Caco-2 (cell line): ENCODE data around the gene PCDH1. TPM values are rescaled to one million over a fixed set of nuclear protein-coding genes. Genes with fewer than 3 reads are reported as not detected.

Source experiments
- BruUV-seq: library from RNA; stranded (reverse); fragments of 400-500 nt; replicated peaks from 2 replicates; lab custom pipeline; 2021; lab: Mats Ljungman, UMichigan
- CTCF ChIA-PET: fragments of 300-600 bp; sonication (Branson Sonifier 250); formaldehyde crosslinking; loops from one replicate; lab custom pipeline; 2022; ENCODE audit warnings: antibody characterized with exemption; lab: Charles Lee
- POLR2A ChIA-PET: fragments of 300-600 bp; sonication (Branson Sonifier 250); formaldehyde crosslinking; loops from one replicate; lab custom pipeline; 2022; ENCODE audit warnings: antibody characterized with exemption; lab: Charles Lee
- DNase-seq, 2 experiments: peaks; one replicate each; pipeline versions ENCODE4 v3.0.0 to v3.0.0-alpha.2; 2020 to 2022
- H3K27me3 ChIP-seq: replicated peaks from 2 replicates; pipeline ENCODE4 v1.6.0; 2011; ENCODE audit warnings: low read length; ENCODE audit not compliant: control insufficient read depth, insufficient read depth
- H3K36me3 ChIP-seq: 2 replicates; pipeline ENCODE4 v1.5.1; 2011; ENCODE audit warnings: low read length; ENCODE audit not compliant: control insufficient read depth, insufficient read depth
- H3K4me1 ChIP-seq: fragments of 250-450 bp; sonication (Bioruptor Pico); 2 replicates; pipeline ENCODE4 v1.5.1; 2020; ENCODE audit warnings: mild to moderate bottlenecking
- H3K4me3 ChIP-seq: 2 replicates; pipeline ENCODE4 v1.5.1; 2011; ENCODE audit warnings: low read depth, mild to moderate bottlenecking, control low read depth, low read length
- H3K9me3 ChIP-seq: fragments of 250-450 bp; sonication (Bioruptor Pico); 2 replicates; pipeline ENCODE4 v1.5.1; 2020; ENCODE audit warnings: mild to moderate bottlenecking, moderate library complexity
- H3K27ac Mint-ChIP-seq: one replicate; pipeline ENCODE4 v1.8.0; 2022; ENCODE audit warnings: mixed read lengths; ENCODE audit not compliant: unreplicated experiment
- H3K27me3 Mint-ChIP-seq: one replicate; pipeline ENCODE4 v1.8.0; 2022; ENCODE audit warnings: mixed read lengths; ENCODE audit not compliant: insufficient read depth, unreplicated experiment
- H3K36me3 Mint-ChIP-seq: one replicate; pipeline ENCODE4 v1.8.0; 2022; ENCODE audit warnings: mild to moderate bottlenecking, mixed read lengths; ENCODE audit not compliant: insufficient read depth, unreplicated experiment
- H3K4me1 Mint-ChIP-seq: one replicate; pipeline ENCODE4 v1.8.0; 2022; ENCODE audit warnings: low read depth, mixed read lengths; ENCODE audit not compliant: unreplicated experiment
- H3K4me3 Mint-ChIP-seq: one replicate; pipeline ENCODE4 v1.8.0; 2022; ENCODE audit warnings: mild to moderate bottlenecking, moderate library complexity, mixed read lengths; ENCODE audit not compliant: unreplicated experiment
- H3K9me3 Mint-ChIP-seq: one replicate; pipeline ENCODE4 v1.8.0; 2022; ENCODE audit warnings: mixed read lengths; ENCODE audit not compliant: unreplicated experiment
- CTCF ChIP-seq, 2 experiments: fragments of 200-600 bp in 1 of 2; IDR thresholded peaks; 1 replicate in 1 of 2; 2 replicates in 1 of 2; pipeline versions ENCODE4 v1.5.1 to v1.8.0; 2011 to 2022; ENCODE audit warnings: antibody characterized with exemption in 1 of 2, control low read depth in 1 of 2, inconsistent platforms in 1 of 2, low read depth in 1 of 2, low read length in 1 of 2, mild to moderate bottlenecking in 1 of 2, moderate library complexity in 1 of 2; ENCODE audit not compliant: insufficient read depth in 1 of 2, severe bottlenecking in 1 of 2, unreplicated experiment in 1 of 2
- intact Hi-C: fragments of 100-400 bp; cut with micrococcal nuclease; formaldehyde crosslinking; loops from one replicate; pipeline ENCODE4 v1.10.0; 2022; ENCODE audit not compliant: unreplicated experiment
- total RNA-seq: library from RNA; stranded (reverse); gene quantifications from 2 replicates; pipeline ENCODE4 v1.2.3, GENCODE V29; 2022

Gene PCDH1
- total RNA-seq, 1 experiment from 2014 or later = 1.5 TPM

GRCh38 chr5:141845371-141845851 is 32.8 kb downstream of the PCDH1 start:
- TF ChIP-seq CTCF (IDR thresholded peaks at IDR 0.05; ENCODE audit: insufficient read depth in 1 of 2, low read depth in 1 of 2, low read length in 1 of 2, severe bottlenecking in 1 of 2, unreplicated experiment in 1 of 2) = peak in 1 of 2 experiments; percentile 12
- ChIA-PET POLR2A (interaction anchor here (0.6 to 1.0 kb wide), 2 partner anchors 34 to 167 kb away, joined by 3 to 7 read pairs; no protein-coding TSS in a partner anchor), CTCF (interaction anchor here (0.5 to 2.1 kb wide), 5 partner anchors 19 to 195 kb away, joined by 3 to 13 read pairs (median 3); partner anchors contain the start of gene PCDH1)
- H3K9me3 Mint-ChIP-seq = no peaks in the 10 kb centered on the region
- Histone ChIP-seq H3K9me3 (no peaks in the 10 kb centered on the region), H3K36me3 (no peaks in the 10 kb centered on the region), H3K27me3 (no peaks in the 10 kb centered on the region), H3K4me1 (peaks cover 30% of the 10 kb centered on the region), H3K4me3 (no peak overlapping the region)
- H3K27me3 Mint-ChIP-seq = no peaks in the 10 kb centered on the region
- no peak overlapping the region for H3K4me3 Mint-ChIP-seq
- DNase-seq = peak in 1 of 2 experiments; percentile 34
- H3K4me1 Mint-ChIP-seq = peaks cover 35% of the 10 kb centered on the region
- BruUV-seq = no TSS peak
- H3K36me3 Mint-ChIP-seq = peaks cover 7% of the 10 kb centered on the region
- no peak overlapping the region for H3K27ac Mint-ChIP-seq
- intact Hi-C loops = loop anchor here (1.0 kb wide), 1 partner anchor 34 kb away; no protein-coding TSS in a partner anchor

GRCh38 chr5:141844414-141845097 is 33.7 kb downstream of the PCDH1 start:
- no peak for DNase-seq
- Mint-ChIP-seq H3K27me3 (no peaks in the 10 kb centered on the region), H3K9me3 (no peaks in the 10 kb centered on the region), H3K4me3 (no peak overlapping the region), H3K27ac (no peak overlapping the region), H3K36me3 (peaks cover 7% of the 10 kb centered on the region), H3K4me1 (peaks cover 35% of the 10 kb centered on the region)
- Histone ChIP-seq H3K4me1 (peaks cover 30% of the 10 kb centered on the region), H3K27me3 (no peaks in the 10 kb centered on the region), H3K4me3 (no peak overlapping the region), H3K36me3 (no peaks in the 10 kb centered on the region), H3K9me3 (no peaks in the 10 kb centered on the region)
- intact Hi-C loops = loop anchor here (1.0 kb wide), 1 partner anchor 35 kb away; no protein-coding TSS in a partner anchor
- no TSS peak for BruUV-seq
- no peak for TF ChIP-seq CTCF (IDR thresholded peaks at IDR 0.05; ENCODE audit: insufficient read depth in 1 of 2, low read depth in 1 of 2, low read length in 1 of 2, severe bottlenecking in 1 of 2, unreplicated experiment in 1 of 2)
- POLR2A ChIA-PET = interaction anchor here (1.0 kb wide), 1 partner anchor 34 kb away, joined by 3 read pairs; no protein-coding TSS in a partner anchor
- CTCF ChIA-PET = interaction anchor here (0.5 to 2.1 kb wide), 2 partner anchors 35 to 491 kb away, joined by 12 to 13 read pairs; partner anchors contain the start of gene PCDH1

GRCh38 chr5:141843156-141843927 is 34.9 kb downstream of the PCDH1 start:
- Histone ChIP-seq H3K27me3 (no peaks in the 10 kb centered on the region), H3K9me3 (no peaks in the 10 kb centered on the region), H3K4me1 (peaks cover 23% of the 10 kb centered on the region), H3K36me3 (no peaks in the 10 kb centered on the region), H3K4me3 (no peak overlapping the region)
- ChIA-PET POLR2A (no interaction called here), CTCF (interaction anchor here (0.6 kb wide), 1 partner anchor 31 kb away, joined by 3 read pairs; no protein-coding TSS in a partner anchor)
- Mint-ChIP-seq H3K36me3 (no peaks in the 10 kb centered on the region), H3K4me1 (peaks cover 29% of the 10 kb centered on the region), H3K9me3 (no peaks in the 10 kb centered on the region), H3K27me3 (no peaks in the 10 kb centered on the region), H3K27ac (no peak overlapping the region), H3K4me3 (no peak overlapping the region)
- TF ChIP-seq CTCF (IDR thresholded peaks at IDR 0.05; ENCODE audit: insufficient read depth in 1 of 2, low read depth in 1 of 2, low read length in 1 of 2, severe bottlenecking in 1 of 2, unreplicated experiment in 1 of 2) = no peak
- BruUV-seq = no TSS peak
- intact Hi-C loops = no loop called here
- DNase-seq = no peak
